Measurements from ENCODE around the gene SLC24A5. TPM values are rescaled to one million over a fixed set of nuclear protein-coding genes. Genes with fewer than 3 reads are reported as not detected.

The SLC24A5 gene
- total and polyA plus RNA-seq, 10 of the 15 experiments (the other 5 are each of a cell fraction or from before 2014, with no cell fraction given), result not detected

GRCh38 chr15:48143856-48144255 lies 23.1 kb downstream of the SLC24A5 start:
- Histone ChIP-seq H3K79me2 (ENCODE audit: control insufficient read depth, insufficient read depth, low read length) (no peaks in the 10 kb centered on the region), H3K9ac (ENCODE audit: control insufficient read depth, insufficient read depth, low read length) (no peak overlapping the region), H3K27me3 (replicated peaks in 1 of 2; ENCODE audit: control insufficient read depth in 2 of 2, insufficient read depth in 2 of 2, low read length in 1 of 2) (no peaks in the 10 kb centered on the region), H4K20me1 (ENCODE audit: control insufficient read depth, insufficient read depth) (no peaks in the 10 kb centered on the region), H3K27ac (ENCODE audit: control insufficient read depth, insufficient read depth) (no peak overlapping the region), H3K4me2 (ENCODE audit: control insufficient read depth, insufficient read depth) (no peak overlapping the region), H3K9me3 (replicated peaks; ENCODE audit: control insufficient read depth, insufficient read depth, low read length) (no peaks in the 10 kb centered on the region), H3K4me1 (ENCODE audit: control insufficient read depth, insufficient read depth, low read length) (peaks cover 4% of the 10 kb centered on the region; the same call in 1 of the 2 replicates), H3K4me3 (no peak overlapping the region), H3K36me3 (ENCODE audit: control insufficient read depth in 2 of 2, insufficient read depth in 2 of 2, low read length in 1 of 2) (no peaks in the 10 kb centered on the region), H2AFZ (ENCODE audit: control insufficient read depth, low read depth, low read length) (no peak overlapping the region)
- ATAC-seq (no peak), DNase-seq (ENCODE audit: low read depth, low spot score) (no peak), FAIRE-seq (no peak)
- ChIA-PET SMC1A (ENCODE audit: uncharacterized antibody, unreplicated experiment) (interaction anchor here (1.2 kb wide), 1 partner anchor 18 kb away, joined by 4 read pairs; no protein-coding TSS in a partner anchor), RAD21 (ENCODE audit: unreplicated experiment) (no interaction called here), CTCF (no interaction called here), POLR2A (no interaction called here)
- intact Hi-C loops (cut with micrococcal nuclease; ENCODE audit: unreplicated experiment), result no loop called here
- no peak for TF ChIP-seq BCL11A (IDR thresholded peaks at IDR 0.05; ENCODE audit: low read depth, low read length)
- TF ChIP-seq CHD4 (IDR thresholded peaks at IDR 0.05), result no peak
- TF ChIP-seq IRF4 (IDR thresholded peaks at IDR 0.05; ENCODE audit: low read depth, low read length), result no peak
- no peak for TF ChIP-seq KLF5 (IDR thresholded peaks at IDR 0.05; ENCODE audit: partially characterized antibody)
- no peak for TF ChIP-seq NKRF (conservative IDR thresholded peaks at IDR 0.05)
- TF ChIP-seq HSF1 (IDR thresholded peaks at IDR 0.05; ENCODE audit: low read depth, low read length), result no peak
- TF ChIP-seq ETV6 (conservative IDR thresholded peaks at IDR 0.05 in 1 of 2, IDR thresholded peaks at IDR 0.05 in 1 of 2; ENCODE audit: borderline replicate concordance in 1 of 2, low read depth in 1 of 2), result no peak
- no peak for TF ChIP-seq RUNX3 (IDR thresholded peaks at IDR 0.05; ENCODE audit: low read length)
- no peak for TF ChIP-seq NR2F1 (conservative IDR thresholded peaks at IDR 0.05)
- TF ChIP-seq SREBF1 (IDR thresholded peaks at IDR 0.05; ENCODE audit: low read length), result no peak
- WGBS (ENCODE audit: insufficient coverage, insufficient replicate concordance, low lambda C conversion rate, missing lambda C conversion rate), result 100% methylated on average over 1 of the region's 1 CpG
- no TSS peak for BruUV-seq (replicated peaks)
- in situ Hi-C loops (cut with MboI), result no loop called here

Measured in GM12878 (cell line).